H1 (cell line): ENCODE results near the gene TBC1D22B.

Experiments used
- ATF2 ChIP-seq: IDR thresholded peaks from 2 replicates; pipeline ENCODE4 v1.6.1; 2012; ENCODE audit warnings: low read length, inconsistent platforms
- CEBPB ChIP-seq: IDR thresholded peaks from 2 replicates; pipeline ENCODE4 v1.6.1; 2012; ENCODE audit warnings: low read depth, low read length
- CHD7 ChIP-seq: fragments of 300-600 bp; sonication (generic); IDR thresholded peaks from 2 replicates; pipeline ENCODE4 v1.7.1; 2012; ENCODE audit warnings: low read length, moderate library complexity, mild to moderate bottlenecking, inconsistent platforms; ENCODE audit not compliant: insufficient replicate concordance
- CREB1 ChIP-seq: IDR thresholded peaks from 2 replicates; pipeline ENCODE4 v1.6.1; 2012; ENCODE audit warnings: inconsistent platforms
- EZH2 ChIP-seq: fragments of 200-600 bp; sonication (generic); IDR thresholded peaks from 2 replicates; pipeline ENCODE4 v1.7.1; 2012; ENCODE audit warnings: low read depth, mild to moderate bottlenecking, moderate library complexity, low read length, inconsistent platforms; ENCODE audit not compliant: severe bottlenecking
- PHF8 ChIP-seq: fragments of 200-600 bp; sonication (generic); conservative IDR thresholded peaks from 2 replicates; pipeline ENCODE4 v1.7.1; 2012; ENCODE audit warnings: low read depth, mild to moderate bottlenecking, inconsistent platforms, low read length, moderate library complexity
- POLR2AphosphoS5 ChIP-seq: IDR thresholded peaks from 2 replicates; pipeline ENCODE4 v1.6.1; 2011; ENCODE audit warnings: low read depth, low read length

GRCh38 chr6:37343248-37343647 lies 85.7 kb downstream of the TBC1D22B start:
- no peak for TF ChIP-seq ATF2
- TF ChIP-seq CHD7: no peak
- no peak for TF ChIP-seq CREB1
- no peak for TF ChIP-seq POLR2AphosphoS5
- TF ChIP-seq EZH2: no peak
- TF ChIP-seq PHF8: no peak
- no peak for TF ChIP-seq CEBPB
